Activated CD8-positive, alpha-beta T cell treated with anti-CD3 and anti-CD28 coated beads for 36 hours (primary cell): ENCODE results near the gene SPEF1. TPM values are rescaled to one million over a fixed set of nuclear protein-coding genes. Genes with fewer than 3 reads are reported as not detected.

Experiments
- ATAC-seq: fragments of 200-7000 bp; cut with Tn5 transposase; one replicate; pipeline ENCODE4 v1.10.0; 2021; ENCODE audit warnings: mild to moderate bottlenecking, moderate library complexity
- CTCF ChIA-PET: fragments of 350-600 bp; sonication (Branson Sonifier 250); formaldehyde crosslinking; loops from one replicate; lab custom pipeline; 2021; ENCODE audit warnings: antibody characterized with exemption; lab: Charles Lee
- POLR2A ChIA-PET: fragments of 350-600 bp; sonication (Branson Sonifier 250); formaldehyde crosslinking; loops from one replicate; lab custom pipeline; 2021; ENCODE audit warnings: antibody characterized with exemption; lab: Charles Lee
- DNase-seq: peaks from one replicate; pipeline ENCODE4 v3.0.0-alpha.2; 2020
- H3K27ac Mint-ChIP-seq: one replicate; pipeline ENCODE4 v1.8.0; 2021; ENCODE audit warnings: mild to moderate bottlenecking, mixed read lengths
- H3K27me3 Mint-ChIP-seq: one replicate; pipeline ENCODE4 v1.8.0; 2021; ENCODE audit warnings: mixed read lengths
- H3K36me3 Mint-ChIP-seq: one replicate; pipeline ENCODE4 v1.8.0; 2021; ENCODE audit warnings: low read depth, mixed read lengths
- H3K4me1 Mint-ChIP-seq: one replicate; pipeline ENCODE4 v1.8.0; 2021; ENCODE audit warnings: low read depth, mixed read lengths
- H3K4me3 Mint-ChIP-seq: one replicate; pipeline ENCODE4 v1.8.0; 2021; ENCODE audit warnings: mild to moderate bottlenecking, moderate library complexity, mixed read lengths
- H3K9me3 Mint-ChIP-seq: one replicate; pipeline ENCODE4 v1.8.0; 2021; ENCODE audit warnings: mixed read lengths
- intact Hi-C: fragments of 100-400 bp; cut with micrococcal nuclease; formaldehyde crosslinking; loops from one replicate; pipeline ENCODE4 v1.10.0; 2022
- total RNA-seq, 2 experiments: library from RNA; stranded (reverse); gene quantifications; one replicate each; pipeline ENCODE4 v1.2.3, GENCODE V29; 2021
- TF ChIP-seq, protein P1 (sequence below): fragments of 200-600 bp; IDR thresholded peaks from one replicate; pipeline ENCODE4 v1.8.0; 2022; ENCODE audit warnings: antibody characterized with exemption, mild to moderate bottlenecking

Gene SPEF1
- total RNA-seq, 2 experiments from 2014 or later = 0.23 TPM; not detected in 1

DNA sequence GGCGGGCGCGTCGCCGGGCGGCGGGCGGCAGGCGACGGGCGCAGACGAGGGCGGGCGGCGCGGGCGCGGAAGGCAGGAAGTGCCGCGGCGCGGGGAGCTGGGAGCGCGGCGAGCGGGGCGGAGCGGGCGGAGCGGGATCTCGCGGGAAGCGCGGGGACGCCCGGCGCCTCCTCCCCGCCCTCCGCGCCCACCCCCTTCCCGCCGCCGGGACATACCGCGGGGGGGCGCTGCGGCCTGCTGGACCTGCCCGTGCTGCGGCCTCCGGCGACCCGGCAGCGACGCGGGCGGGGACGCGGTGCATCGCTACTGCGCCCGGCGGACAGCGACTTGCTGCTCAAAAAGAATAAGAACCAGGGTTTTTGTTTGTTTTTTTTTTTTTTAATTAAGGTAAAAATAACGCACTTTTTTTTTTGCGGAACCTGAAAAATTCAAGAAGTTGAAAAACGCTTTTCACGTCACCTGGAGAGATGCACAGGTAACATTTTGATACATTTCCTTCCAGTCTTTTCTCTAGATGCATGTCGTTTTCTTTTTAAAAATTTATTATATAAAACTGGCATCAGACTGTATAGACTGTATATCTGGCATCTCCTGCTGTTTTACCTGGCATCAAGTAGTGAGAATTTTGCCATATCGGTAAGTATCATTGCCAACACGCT is 5.5 kb upstream of the SPEF1 start, which contains the start of gene CENPB:
Gene CENPB (minus strand): TSS at position 76 of the 659 bp plus-strand sequence. CDS start 257 bp downstream, outside the sequence.
- peaks cover 13% of the 10 kb centered on the region for H3K36me3 Mint-ChIP-seq
- peaks cover 37% of the 10 kb centered on the region for H3K4me1 Mint-ChIP-seq
- H3K27me3 Mint-ChIP-seq = no peaks in the 10 kb centered on the region

DNA sequence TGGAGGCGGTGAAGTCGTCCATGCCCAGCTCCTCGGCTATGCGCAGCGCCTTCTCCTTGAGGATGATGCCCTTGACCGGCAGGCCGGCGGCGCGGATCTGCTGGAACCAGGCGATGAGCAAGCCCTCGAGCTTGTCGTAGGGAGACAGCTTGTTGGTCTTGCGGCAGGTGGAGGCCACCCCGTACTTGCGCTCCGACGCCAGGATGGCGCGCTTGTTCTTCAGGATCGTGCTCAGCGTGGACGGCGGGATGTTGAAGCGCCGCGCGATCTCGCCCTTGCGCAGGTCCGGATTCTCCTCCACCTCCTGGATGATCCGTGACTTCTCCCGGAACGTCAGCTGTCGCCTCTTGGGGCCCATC is 4.9 kb upstream of the SPEF1 start:
- peaks cover 42% of the 10 kb centered on the region for H3K4me1 Mint-ChIP-seq
- peaks cover 13% of the 10 kb centered on the region for H3K36me3 Mint-ChIP-seq
- peak overlapping the region; percentile 80 for H3K4me3 Mint-ChIP-seq
- no peaks in the 10 kb centered on the region for H3K27me3 Mint-ChIP-seq
- peak overlapping the region; percentile 85 for H3K27ac Mint-ChIP-seq
- intact Hi-C loops = loop anchor here (2.0 kb wide), 1 partner anchor 35 kb away; the partner anchor contains the start of gene AP5S1
- H3K9me3 Mint-ChIP-seq = no peaks in the 10 kb centered on the region
- ChIA-PET POLR2A (interaction anchor here (0.7 to 4.7 kb wide), 10 partner anchors 9 to 41 kb away, joined by 3 to 46 read pairs (median 7); partner anchors contain the start of genes ADISSP, AP5S1 and CDC25B), CTCF (interaction anchor here (0.6 to 5.9 kb wide), 16 partner anchors 9 to 146 kb away, joined by 3 to 69 read pairs (median 4); partner anchors contain the start of genes ADISSP, AP5S1 and CDC25B)
- peak; percentile 59 for DNase-seq
- TF ChIP-seq, protein P1, sequence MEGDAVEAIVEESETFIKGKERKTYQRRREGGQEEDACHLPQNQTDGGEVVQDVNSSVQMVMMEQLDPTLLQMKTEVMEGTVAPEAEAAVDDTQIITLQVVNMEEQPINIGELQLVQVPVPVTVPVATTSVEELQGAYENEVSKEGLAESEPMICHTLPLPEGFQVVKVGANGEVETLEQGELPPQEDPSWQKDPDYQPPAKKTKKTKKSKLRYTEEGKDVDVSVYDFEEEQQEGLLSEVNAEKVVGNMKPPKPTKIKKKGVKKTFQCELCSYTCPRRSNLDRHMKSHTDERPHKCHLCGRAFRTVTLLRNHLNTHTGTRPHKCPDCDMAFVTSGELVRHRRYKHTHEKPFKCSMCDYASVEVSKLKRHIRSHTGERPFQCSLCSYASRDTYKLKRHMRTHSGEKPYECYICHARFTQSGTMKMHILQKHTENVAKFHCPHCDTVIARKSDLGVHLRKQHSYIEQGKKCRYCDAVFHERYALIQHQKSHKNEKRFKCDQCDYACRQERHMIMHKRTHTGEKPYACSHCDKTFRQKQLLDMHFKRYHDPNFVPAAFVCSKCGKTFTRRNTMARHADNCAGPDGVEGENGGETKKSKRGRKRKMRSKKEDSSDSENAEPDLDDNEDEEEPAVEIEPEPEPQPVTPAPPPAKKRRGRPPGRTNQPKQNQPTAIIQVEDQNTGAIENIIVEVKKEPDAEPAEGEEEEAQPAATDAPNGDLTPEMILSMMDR = no peak
- peak; percentile 21 for ATAC-seq

More for the DNA sequence above, 5.5 kb upstream of the SPEF1 start, which contains the start of gene CENPB:
- intact Hi-C loops = loop anchor here (2.0 kb wide), 1 partner anchor 34 kb away; the partner anchor contains the start of gene AP5S1
- H3K4me3 Mint-ChIP-seq = peak within 1 kb of the TSS; percentile 80
- TF ChIP-seq, protein P1 = peak; percentile 95
- POLR2A ChIA-PET = interaction anchor here (0.9 to 4.7 kb wide), 9 partner anchors 9 to 43 kb away, joined by 3 to 46 read pairs (median 9); partner anchors contain the start of genes ADISSP, AP5S1 and CDC25B
- peak within 1 kb of the TSS; percentile 85 for H3K27ac Mint-ChIP-seq
- DNase-seq (peak; percentile 89), ATAC-seq (peak; percentile 92)
- CTCF ChIA-PET = interaction anchor here (0.6 to 5.9 kb wide), 22 partner anchors 9 to 298 kb away, joined by 3 to 69 read pairs (median 4); partner anchors contain the start of genes ADISSP, AP5S1 and CDC25B
- H3K9me3 Mint-ChIP-seq = no peaks in the 10 kb centered on the region

DNA sequence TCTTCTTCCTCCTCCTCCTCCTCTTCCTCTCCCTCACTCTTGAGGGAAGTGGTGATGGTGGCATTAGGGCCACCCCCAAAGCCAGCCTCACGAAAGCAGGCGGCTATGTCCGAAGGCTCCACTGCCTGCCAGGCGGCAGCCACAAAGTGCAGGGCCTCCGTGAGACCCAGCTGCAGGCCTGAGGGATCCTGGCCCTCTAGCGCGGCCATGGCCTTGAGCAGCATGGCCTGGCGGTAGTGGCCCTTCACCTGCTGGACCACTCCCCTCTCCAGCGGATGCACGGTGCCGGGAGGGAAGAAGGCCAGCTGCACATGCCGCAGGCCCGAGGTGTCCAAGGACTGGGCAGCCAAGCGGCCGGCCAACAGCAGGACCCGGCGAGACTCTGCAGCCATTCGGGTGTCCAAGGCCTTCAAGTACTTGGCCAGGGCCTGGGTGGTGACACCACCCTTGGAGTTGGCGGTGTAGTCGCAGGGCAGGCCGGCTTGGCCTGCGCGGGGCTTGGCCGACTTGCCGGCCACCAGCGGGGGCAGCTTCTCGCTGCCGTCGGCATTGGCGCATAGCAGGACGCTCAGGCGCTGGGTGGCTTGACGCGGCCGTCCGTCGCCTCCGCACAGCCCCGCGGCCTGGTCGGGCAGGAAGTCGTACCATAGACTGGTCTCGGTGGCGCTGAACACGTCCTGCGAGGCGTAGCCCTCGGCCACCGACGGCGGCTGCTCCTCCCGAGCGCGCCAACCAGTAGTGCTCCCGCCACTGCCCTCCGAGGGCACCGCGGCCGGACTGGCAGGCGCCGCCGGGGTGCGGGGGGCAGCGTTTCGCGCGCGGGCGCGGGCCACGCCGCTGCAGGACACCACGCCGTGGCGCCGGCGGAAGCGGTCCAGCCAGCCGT is 4.2 kb upstream of the SPEF1 start:
- peaks cover 13% of the 10 kb centered on the region for H3K36me3 Mint-ChIP-seq
- H3K4me1 Mint-ChIP-seq = peaks cover 48% of the 10 kb centered on the region
- no peaks in the 10 kb centered on the region for H3K9me3 Mint-ChIP-seq
- peak overlapping the region; percentile 80 for H3K4me3 Mint-ChIP-seq
- TF ChIP-seq, protein P1 = no peak
- CTCF ChIA-PET = interaction anchor here (0.7 to 5.9 kb wide), 13 partner anchors 8 to 104 kb away, joined by 3 to 69 read pairs (median 5); partner anchors contain the start of genes ADISSP, AP5S1 and CDC25B
- peak overlapping the region; percentile 66 for H3K27ac Mint-ChIP-seq
- POLR2A ChIA-PET = interaction anchor here (0.7 to 4.7 kb wide), 9 partner anchors 8 to 41 kb away, joined by 3 to 46 read pairs (median 8); partner anchors contain the start of genes ADISSP, AP5S1 and CDC25B
- intact Hi-C loops = loop anchor here (2.0 kb wide), 1 partner anchor 35 kb away; the partner anchor contains the start of gene AP5S1
- no peak for ATAC-seq
- peaks cover 2% of the 10 kb centered on the region for H3K27me3 Mint-ChIP-seq
- no peak for DNase-seq

GRCh38 chr20:3784863-3785239 is 3.6 kb upstream of the SPEF1 start:
- DNase-seq (no peak), ATAC-seq (no peak)
- TF ChIP-seq, protein P1 = no peak
- H3K4me3 Mint-ChIP-seq = peak overlapping the region; percentile 44
- H3K27me3 Mint-ChIP-seq = peaks cover 4% of the 10 kb centered on the region
- ChIA-PET POLR2A (interaction anchor here (1.0 to 4.7 kb wide), 5 partner anchors 11 to 35 kb away, joined by 3 to 46 read pairs (median 18); partner anchors contain the start of genes ADISSP, AP5S1 and CDC25B), CTCF (interaction anchor here (5.4 to 5.9 kb wide), 2 partner anchors 18 to 35 kb away, joined by 30 to 69 read pairs; partner anchors contain the start of genes ADISSP and AP5S1)
- peak overlapping the region; percentile 66 for H3K27ac Mint-ChIP-seq
- intact Hi-C loops = loop anchor here (5.0 kb wide), 1 partner anchor 72 kb away; no protein-coding TSS in a partner anchor
- peaks cover 13% of the 10 kb centered on the region for H3K36me3 Mint-ChIP-seq
- H3K9me3 Mint-ChIP-seq = no peaks in the 10 kb centered on the region
- peaks cover 49% of the 10 kb centered on the region for H3K4me1 Mint-ChIP-seq
